Measurements from ENCODE around the gene KLHL8.

Gene KLHL8

DNA sequence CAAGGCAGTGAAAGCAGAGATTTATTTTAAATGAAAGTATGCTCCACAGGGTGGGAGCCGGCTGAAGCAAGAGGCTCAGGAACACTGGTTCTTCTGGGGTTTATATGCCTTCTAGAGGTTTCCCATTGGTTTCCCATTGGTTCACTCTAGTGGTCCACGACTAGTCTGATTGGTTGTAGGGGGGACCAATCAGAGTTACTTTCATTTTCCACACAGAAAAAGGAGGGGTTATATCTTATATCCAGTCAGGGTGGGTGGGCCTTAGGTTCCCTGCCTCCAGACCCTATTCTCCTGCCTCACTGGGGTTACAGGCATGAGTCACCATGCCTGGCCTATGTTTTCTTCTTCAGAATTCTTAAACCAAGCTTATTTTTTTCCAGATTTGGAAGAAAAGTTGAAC, 101.6 kb downstream of the KLHL8 start:
- DNase-seq, result no peak

DNA sequence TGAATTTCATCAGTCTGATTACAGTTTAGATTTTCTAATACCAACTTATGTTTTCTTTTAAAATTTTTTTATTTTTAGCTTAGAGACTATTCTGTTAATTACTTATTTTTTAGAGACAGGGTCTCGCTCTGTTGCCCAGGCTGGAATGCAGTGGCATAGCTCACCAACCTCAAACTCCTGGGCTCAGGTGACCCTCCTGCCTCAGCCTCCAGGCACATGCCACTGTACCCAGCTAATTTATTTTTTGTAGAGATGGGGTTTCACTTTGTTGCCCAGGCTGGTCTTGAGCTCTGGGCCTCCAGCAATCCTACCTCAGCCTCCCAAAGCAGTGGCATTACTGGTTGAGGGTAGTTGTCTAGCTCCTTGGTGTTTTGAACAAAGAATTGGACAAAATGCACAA, 102.0 kb downstream of the KLHL8 start:
- no peak for DNase-seq

DNA sequence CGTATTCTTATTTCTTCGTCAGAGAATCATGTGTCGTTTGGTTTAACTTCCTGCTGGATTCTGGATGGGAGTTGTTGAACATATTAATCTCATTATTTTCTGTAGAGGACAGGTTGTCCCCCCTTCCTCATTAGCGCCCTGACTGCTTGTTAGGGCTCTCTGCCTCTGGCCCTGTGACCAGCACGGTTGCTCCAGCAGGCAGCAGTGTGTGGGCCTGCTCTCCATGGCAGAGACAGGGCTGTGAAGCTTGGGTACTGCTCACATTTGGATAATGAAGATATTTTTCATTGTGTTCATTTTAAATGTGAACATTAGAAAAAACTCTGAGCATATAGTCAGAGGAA, 102.7 kb downstream of the KLHL8 start:
- no peak for DNase-seq

DNA sequence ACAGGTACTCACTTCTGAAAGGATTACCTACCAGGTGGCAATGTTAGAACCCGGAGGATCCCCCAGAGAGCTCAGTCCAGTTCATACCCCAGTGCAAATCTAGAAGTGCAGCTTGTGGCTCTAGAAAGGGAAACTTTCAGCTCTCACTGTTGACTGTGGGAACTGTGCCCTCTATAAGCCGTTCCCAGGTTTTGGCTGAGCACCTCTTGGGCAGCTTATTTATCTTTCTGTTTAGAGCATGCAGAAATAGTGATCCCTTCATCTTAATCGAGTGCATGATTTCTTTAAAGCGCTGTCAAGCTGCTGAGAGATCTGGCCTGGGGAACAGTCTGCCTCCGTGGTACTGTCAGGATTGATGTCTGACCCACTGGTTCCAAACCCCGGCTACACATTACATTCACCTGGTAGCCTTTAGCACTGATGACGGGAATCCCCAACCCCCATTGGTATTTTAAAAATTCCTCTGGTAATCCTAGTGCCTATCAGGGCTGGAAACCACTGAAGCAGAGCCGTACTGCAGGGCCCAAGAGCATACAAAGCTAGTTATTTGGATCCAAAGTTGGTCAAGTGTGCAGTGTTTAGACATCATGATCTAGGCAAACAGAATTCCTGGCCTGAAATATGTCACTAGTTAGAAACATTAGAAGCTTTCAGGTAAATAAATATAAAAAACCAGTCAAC, 103.2 kb downstream of the KLHL8 start:
- DNase-seq, result no peak

DNA sequence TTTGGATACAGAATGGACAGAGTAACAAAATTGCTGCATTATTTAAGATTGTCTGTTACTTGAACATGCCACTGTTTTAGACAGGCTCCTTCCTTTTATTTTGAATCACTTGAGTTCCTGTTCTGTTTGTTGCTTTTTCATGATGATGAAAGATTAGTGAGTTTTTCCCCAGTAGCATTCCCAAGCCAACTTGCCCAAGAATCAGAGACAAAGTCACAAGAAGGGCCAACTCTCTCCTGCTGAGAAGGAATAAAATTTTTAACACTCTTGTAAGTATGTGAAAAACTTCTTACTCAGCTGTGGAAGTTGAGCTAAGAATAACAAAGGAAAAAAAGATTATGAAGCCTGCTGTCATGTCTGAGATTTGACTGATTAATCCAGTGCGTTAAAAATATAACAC, 104.2 kb downstream of the KLHL8 start:
- DNase-seq, result no peak

DNA sequence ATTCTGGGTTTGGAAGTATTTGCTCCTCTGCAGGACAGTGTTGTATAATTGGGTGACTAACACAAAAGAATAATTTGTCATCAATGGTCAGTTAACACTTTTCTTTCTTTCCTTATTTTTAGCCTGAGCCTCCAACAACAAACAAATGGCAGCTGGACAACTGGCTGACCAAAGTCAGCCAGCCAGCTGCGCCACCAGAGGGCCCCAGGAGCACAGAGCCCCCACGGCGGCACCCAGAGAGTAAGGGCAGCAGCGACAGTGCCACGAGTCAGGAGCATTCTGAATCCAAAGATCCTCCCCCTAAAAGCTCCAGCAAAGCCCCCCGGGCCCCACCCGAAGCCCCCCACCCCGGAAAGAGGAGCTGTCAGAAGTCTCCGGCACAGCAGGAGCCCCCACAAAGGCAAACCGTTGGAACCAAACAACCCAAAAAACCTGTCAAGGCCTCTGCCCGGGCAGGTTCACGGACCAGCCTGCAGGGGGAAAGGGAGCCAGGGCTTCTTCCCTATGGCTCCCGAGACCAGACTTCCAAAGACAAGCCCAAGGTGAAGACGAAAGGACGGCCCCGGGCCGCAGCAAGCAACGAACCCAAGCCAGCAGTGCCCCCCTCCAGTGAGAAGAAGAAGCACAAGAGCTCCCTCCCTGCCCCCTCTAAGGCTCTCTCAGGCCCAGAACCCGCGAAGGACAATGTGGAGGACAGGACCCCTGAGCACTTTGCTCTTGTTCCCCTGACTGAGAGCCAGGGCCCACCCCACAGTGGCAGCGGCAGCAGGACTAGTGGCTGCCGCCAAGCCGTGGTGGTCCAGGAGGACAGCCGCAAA, 106.0 kb downstream of the KLHL8 start:
- no peak for DNase-seq

DNA sequence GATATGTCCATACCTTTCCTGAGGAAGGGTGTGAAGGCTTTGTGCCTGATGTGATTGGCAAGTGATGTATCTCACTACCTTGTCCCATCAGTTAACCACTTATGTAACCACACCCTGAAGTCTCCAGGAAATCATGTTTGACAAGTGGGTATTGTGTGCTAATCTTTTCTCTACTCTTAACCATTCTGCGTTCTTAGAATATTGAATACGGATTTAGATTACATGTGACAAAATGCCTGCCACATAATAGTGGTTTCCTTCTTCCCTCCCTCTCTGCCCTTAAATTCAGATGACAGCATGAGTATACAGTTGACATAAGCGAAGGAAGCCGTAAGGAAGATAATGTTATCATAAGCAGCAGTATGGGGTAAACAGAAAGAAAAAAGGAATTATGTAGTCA, 108.4 kb downstream of the KLHL8 start:
- DNase-seq, result no peak

Measured in CD4-positive, alpha-beta T cell treated with Interleukin-1 beta for 1 hour (primary cell).